HG03135 (cell line): ENCODE data around the gene NAA80.
"Not testable (repeated sequence)": the region's sequence is repeated elsewhere in the genome, so short reads cannot be mapped to it uniquely, and the experiment has no call there.

ENCODE experiments used
- ATAC-seq: cut with Tn5 transposase; IDR thresholded peaks from one replicate; pipeline ENCODE4 v1.9.1; 2021; ENCODE audit warnings: mild to moderate bottlenecking, moderate library complexity; ENCODE audit not compliant: unreplicated experiment

NAA80 gene

GRCh38 chr3:50292159-50293078 lies 6.8 kb downstream of the NAA80 start, which contains the start of gene IFRD2:
Gene IFRD2, minus strand, starts transcription at chr3:50292429. Its CDS starts 155 bp downstream, at chr3:50292274.
- ATAC-seq: peak; percentile 93

- ATAC-seq: no peak
Observed at GRCh38 chr3:50290161-50290641, 9.0 kb downstream of the NAA80 start.

- ATAC-seq: no peak
Observed at GRCh38 chr3:50289130-50289529, 10.1 kb downstream of the NAA80 start.

GRCh38 chr3:50288387-50289007 lies 10.7 kb downstream of the NAA80 start:
- no peak for ATAC-seq

DNA sequence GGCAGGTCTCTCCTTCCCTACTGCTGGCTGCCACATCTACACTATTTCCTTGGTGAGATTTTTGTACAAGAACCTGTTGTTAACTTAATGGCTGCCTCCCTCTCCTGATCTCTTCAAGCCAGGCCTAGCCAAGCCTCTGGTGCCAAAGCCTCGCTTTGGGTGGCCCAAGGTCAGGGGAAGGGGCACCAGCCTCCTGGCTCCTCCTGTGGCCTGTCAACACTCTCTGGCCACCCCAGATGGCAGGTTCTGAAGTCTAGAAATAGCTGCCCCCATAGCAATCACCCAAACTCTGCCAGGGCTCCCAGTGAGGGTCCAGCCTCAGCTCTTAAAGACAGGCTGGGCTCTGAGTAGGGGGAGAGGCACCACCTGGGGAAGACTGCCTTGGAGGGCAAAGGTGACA lies 11.9 kb downstream of the NAA80 start:
- no peak for ATAC-seq

DNA sequence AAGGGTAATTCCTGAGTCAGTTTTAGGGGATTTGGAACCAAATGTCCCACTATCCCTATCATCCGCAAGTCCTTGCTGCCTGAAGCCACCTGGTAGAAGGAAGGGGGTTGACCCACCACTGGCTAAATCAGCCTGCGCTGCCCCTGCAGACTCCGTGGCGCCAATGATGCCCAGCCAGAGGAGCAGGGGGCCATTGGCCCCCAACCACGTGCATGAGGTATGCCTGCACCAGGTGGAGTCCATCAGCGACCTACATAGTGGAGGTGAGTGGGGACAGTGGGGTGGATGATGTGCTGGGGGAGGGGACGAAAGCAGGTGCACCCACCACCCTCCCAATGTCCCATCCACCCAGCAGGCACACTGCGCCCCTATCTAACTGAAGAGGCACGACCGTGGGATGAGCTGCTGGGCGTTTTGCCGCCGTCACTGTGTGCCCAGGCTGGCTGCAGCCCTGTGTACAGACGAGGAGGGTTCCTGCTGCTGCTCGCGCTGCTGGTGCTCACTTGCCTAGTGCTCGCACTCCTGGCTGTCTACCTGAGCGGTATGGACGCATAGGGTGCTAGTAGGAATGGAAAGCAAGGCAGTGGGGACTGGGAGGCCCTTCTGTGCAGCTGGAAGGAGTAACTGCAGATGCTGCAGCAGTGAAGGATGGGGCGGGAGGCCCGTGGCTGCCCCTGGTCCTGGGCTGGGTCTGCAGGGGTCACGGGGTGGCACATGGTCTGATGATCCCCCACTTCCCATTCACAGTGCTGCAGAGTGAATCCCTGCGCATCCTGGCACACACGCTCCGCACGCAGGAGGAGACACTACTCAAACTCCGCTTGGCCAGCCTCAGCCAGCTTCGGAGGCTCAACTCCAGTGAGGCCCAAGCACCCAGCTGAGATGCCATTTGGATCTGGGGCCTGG lies 12.6 kb downstream of the NAA80 start:
- ATAC-seq: no peak

DNA sequence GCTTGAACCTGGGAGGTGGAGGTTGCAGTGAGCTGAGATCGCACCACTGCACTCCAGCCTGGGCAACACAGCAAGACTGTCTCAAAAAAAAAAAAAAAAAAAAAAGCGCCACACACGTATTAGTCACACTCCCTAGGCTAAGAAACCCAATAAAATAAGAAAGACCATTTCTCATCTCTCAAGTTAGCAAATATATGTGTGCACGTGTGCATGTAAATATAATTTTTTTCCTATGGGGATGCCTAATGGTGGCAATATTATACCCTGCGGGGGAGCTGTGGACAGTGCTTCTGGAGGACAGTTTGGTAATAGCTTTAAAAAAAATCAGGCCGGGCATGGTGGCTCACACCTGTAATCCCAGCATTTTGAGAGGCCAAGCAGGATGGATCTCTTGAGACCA lies 15.1 kb downstream of the NAA80 start:
- not testable (repeated sequence) for ATAC-seq

DNA sequence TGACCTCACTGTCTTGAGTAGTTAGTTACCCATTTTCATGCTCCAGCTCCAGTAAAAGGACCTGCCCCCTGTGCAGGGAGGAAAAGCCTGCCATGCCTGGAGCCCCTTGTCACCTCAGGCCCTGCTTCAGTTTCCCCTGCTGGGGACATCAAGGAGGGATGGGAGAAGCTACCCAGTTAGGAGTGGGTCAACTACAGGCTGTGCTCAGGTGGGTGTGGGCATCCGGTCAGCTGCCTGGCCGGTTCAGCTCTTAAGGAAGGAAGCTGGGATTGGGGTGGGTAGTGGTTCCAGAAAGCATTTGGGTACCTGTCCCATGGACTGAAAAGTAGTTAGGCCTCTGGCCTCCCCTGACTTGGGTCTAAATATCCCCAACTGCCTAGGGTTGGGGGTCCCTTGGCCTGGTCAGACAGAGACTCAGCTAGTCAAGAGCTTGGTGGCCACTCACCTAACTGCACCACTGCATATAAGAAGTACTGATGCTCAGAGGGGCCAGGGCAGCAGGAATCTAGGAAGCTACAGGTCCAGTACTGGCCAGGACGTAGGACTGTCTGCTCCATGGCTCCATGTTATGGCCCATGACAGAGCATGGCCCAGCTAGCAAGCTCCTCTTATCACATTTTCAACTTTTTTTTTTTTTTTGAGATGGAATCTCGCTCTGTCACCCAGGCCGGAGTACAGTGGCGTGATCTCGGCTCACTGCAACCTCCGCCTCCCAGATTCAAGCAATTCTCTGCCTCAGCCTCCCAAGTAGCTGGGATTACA lies 19.8 kb downstream of the NAA80 start:
- no peak for ATAC-seq

- ATAC-seq: no peak
Observed at GRCh38 chr3:50278880-50279224, 20.4 kb downstream of the NAA80 start, which contains the start of gene LSMEM2. Gene LSMEM2, plus strand, starts transcription at chr3:50279087. Its CDS starts 27 bp downstream, at chr3:50279114.

DNA sequence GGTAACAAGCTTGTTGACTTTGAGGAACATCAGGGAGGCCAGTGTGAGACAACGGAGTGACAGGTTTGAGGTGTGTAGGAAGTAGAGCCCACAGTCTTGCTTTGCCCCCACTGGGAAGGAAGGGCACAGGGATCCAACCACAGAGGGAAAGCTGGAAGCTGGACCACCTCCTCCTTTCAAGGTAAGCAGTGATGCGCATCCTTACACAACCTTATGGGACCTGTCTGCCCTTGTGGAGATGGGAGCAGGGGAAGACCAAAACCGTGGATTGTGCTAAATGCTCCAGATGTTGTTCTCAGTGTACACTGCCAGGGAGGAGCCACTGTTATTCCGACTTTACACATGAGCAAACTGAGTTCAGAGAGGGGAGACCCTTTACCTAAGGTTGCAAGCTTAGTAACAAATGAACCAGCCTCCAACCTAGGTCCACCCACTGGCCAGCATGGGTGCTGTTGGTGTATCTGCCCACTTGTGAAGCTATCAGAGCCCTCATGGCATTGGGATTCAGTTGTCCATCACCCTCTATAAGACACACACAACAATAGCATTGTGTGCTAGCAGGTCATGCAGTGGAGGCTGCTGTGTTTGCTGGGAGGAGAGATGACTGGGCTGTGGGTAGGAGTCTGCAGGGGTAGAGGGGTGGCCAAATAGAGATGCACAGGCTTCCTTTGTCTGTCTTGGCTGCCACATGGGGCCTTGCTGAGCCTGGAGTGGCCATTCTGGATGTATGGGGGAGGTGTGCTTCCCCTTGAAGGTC lies 20.9 kb downstream of the NAA80 start:
- no peak for ATAC-seq

DNA sequence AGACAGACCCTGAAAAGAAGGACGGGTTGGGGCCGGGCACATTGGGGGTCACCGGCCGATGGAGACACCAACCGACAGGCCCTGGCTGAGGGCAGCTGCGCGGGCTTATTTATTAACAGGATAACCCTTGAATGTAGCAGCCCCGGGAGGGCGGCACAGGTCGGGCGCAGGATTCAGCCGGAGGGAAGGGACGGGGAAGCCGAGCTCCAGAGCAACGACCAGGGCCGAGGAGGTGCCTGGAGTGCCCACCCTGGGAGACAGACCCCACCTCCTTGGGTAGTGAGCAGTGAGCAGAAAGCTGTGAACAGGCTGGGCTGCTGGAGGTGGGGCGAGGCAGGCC lies 22.5 kb downstream of the NAA80 start:
- no peak for ATAC-seq

DNA sequence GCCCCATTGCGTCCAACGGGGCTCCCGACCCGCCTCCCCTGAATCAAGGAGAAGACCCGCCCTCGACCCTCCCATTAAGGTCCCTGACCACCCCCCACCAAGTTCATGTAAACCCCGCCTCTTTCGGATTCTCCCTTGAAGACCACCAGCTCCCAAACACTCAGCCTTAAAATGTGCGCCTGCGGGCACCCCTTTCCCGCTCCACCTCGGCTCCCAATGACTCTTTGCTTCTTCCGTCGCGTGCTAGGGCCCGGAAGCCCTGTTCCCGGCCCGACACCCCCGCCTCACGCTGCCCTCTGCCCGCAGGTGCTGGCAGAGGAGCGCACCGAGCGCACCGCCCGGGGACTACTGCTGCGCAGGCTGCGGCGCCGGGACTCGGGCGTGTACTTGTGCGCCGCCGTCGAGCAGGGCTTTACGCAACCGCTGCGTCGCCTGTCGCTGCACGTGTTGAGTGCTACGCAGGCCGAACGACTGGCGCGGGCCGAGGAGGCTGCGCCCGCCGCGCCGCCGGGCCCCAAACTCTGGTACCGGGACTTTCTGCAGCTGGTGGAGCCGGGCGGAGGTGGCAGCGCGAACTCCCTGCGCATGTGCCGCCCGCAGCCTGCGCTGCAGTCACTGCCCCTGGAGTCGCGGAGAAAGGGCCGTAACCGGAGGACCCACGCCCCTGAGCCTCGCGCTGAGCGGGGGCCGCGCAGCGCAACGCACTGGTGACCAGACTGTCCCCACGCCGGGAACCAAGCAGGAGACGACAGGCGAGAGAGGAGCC lies 23.0 kb downstream of the NAA80 start:
- no peak for ATAC-seq

- ATAC-seq: no peak
Observed at GRCh38 chr3:50275141-50275995, 23.8 kb downstream of the NAA80 start.

DNA sequence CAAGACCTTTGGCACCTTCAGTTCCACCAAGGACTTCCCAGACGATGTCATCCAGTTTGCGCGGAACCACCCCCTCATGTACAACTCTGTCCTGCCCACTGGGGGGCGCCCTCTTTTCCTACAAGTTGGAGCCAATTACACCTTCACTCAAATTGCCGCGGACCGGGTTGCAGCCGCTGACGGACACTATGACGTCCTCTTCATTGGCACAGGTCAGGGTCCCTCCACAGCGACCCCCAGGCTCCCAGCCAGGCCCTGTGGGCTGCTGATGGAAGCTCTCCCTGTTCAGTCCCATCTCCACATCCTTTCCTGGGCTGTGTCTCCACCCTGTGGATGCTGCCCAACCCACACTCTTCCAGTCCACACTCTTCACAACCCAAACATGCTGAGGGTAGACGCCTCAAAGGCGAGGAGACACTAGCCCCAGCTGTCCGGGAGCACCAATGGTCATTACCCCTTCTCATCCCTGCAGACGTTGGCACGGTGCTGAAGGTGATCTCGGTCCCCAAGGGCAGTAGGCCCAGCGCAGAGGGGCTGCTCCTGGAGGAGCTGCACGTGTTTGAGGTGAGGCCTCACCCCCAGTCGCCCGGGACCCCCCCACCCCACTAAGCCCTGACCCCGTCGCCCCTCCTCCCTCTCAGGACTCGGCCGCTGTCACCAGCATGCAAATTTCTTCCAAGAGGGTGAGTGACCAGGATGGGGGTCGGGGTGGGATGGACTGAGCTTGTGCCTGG lies 24.7 kb downstream of the NAA80 start:
- ATAC-seq: no peak

DNA sequence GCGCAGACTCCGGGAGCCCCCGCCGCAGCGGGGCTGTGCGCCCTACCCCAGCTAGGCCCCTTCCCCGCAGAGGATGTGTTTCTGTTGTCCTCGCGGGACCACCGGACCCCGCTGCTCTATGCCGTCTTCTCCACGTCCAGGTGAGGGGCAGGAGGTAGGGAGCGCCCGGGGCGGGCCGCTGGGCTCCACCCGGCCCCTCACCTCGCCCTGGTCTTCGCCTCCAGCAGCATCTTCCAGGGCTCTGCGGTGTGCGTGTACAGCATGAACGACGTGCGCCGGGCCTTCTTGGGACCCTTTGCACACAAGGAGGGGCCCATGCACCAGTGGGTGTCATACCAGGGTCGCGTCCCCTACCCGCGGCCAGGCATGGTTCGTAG lies 25.5 kb downstream of the NAA80 start:
- ATAC-seq: no peak

GRCh38 chr3:50272911-50273688 lies 26.1 kb downstream of the NAA80 start:
- peak; percentile 73 for ATAC-seq

DNA sequence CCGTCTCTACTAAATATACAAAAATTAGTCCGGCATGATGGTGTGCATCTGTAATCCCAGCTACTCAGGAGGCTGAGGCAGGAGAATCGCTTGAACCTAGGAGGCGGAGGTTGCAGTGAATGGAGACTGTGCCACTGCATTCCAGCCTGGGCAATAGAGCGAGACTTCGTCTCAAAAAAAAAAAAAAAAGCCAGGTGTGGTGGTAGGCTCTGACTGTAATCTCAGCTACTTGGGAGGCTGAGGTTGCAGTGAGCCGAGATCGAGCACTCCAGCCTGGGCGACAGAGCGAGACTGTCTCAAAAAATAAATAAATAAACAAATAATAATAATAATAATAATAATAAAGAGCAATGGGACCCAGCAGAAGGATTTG lies 26.7 kb downstream of the NAA80 start:
- ATAC-seq: not testable (repeated sequence)
